Neural progenitor cell (in vitro differentiated cells): ENCODE results near the gene RNF115. TPM values are rescaled to one million over a fixed set of nuclear protein-coding genes. Genes with fewer than 3 reads are reported as not detected.

ENCODE experiments used
- DNase-seq: peaks from one replicate; pipeline ENCODE4 v3.0.0-alpha.2; 2016; ENCODE audit warnings: low spot score
- H2AFZ ChIP-seq: fragments of 200-600 bp; sonication (generic); replicated peaks from 2 replicates; pipeline ENCODE4 v1.6.1; 2016; ENCODE audit warnings: antibody characterized with exemption
- H3F3A ChIP-seq: fragments of 200-600 bp; sonication (generic); 2 replicates; pipeline ENCODE4 v1.6.1; 2016; ENCODE audit warnings: antibody characterized with exemption, low read depth
- H3K27ac ChIP-seq: fragments of 200-600 bp; sonication (generic); 2 replicates; pipeline ENCODE4 v1.5.1; 2016; ENCODE audit warnings: mild to moderate bottlenecking
- H3K27me3 ChIP-seq: fragments of 200-600 bp; sonication (generic); 2 replicates; pipeline ENCODE4 v1.6.1; 2016; ENCODE audit warnings: mild to moderate bottlenecking, moderate library complexity
- H3K36me3 ChIP-seq: fragments of 200-600 bp; sonication (generic); 2 replicates; pipeline ENCODE4 v1.5.1; 2016
- H3K4me1 ChIP-seq: fragments of 200-600 bp; sonication (generic); 2 replicates; pipeline ENCODE4 v1.6.1; 2016; ENCODE audit warnings: mixed run types
- H3K4me2 ChIP-seq: fragments of 200-600 bp; sonication (generic); 2 replicates; pipeline ENCODE4 v1.6.1; 2016
- H3K4me3 ChIP-seq: fragments of 200-600 bp; sonication (generic); 2 replicates; pipeline ENCODE4 v1.5.1; 2016
- H3K79me2 ChIP-seq: fragments of 200-600 bp; sonication (generic); 2 replicates; pipeline ENCODE4 v1.6.1; 2016; ENCODE audit warnings: low read depth
- H3K9ac ChIP-seq: fragments of 200-600 bp; sonication (generic); 2 replicates; pipeline ENCODE4 v1.6.1; 2016
- H3K9me3 ChIP-seq: fragments of 200-600 bp; sonication (generic); 2 replicates; pipeline ENCODE4 v1.5.1; 2016; ENCODE audit warnings: low read depth
- H4K20me1 ChIP-seq: fragments of 200-600 bp; sonication (generic); 2 replicates; pipeline ENCODE4 v1.6.1; 2016; ENCODE audit warnings: low read depth
- H3K27ac Mint-ChIP-seq: 3 replicates; pipeline ENCODE4 v1.8.0; 2021; ENCODE audit warnings: mixed read lengths
- H3K27me3 Mint-ChIP-seq: 2 replicates; pipeline ENCODE4 v1.8.0; 2022; ENCODE audit warnings: low read depth, mild to moderate bottlenecking, inconsistent platforms, moderate library complexity, mixed read lengths; ENCODE audit not compliant: insufficient read depth
- H3K36me3 Mint-ChIP-seq: 3 replicates; pipeline ENCODE4 v1.8.0; 2021; ENCODE audit warnings: mixed read lengths
- H3K4me1 Mint-ChIP-seq: 3 replicates; pipeline ENCODE4 v1.8.0; 2021; ENCODE audit warnings: mixed read lengths
- H3K4me3 Mint-ChIP-seq: 3 replicates; pipeline ENCODE4 v1.8.0; 2021; ENCODE audit warnings: mild to moderate bottlenecking, moderate library complexity, mixed read lengths
- H3K9me3 Mint-ChIP-seq: 3 replicates; pipeline ENCODE4 v1.8.0; 2020; ENCODE audit warnings: mixed read lengths
- EZH2 ChIP-seq: fragments of 200-600 bp; sonication (generic); IDR thresholded peaks from 2 replicates; pipeline ENCODE4 v1.6.1; 2017; ENCODE audit warnings: antibody characterized with exemption, mild to moderate bottlenecking, moderate library complexity
- EZH2phosphoT487 ChIP-seq: fragments of 200-600 bp; sonication (generic); IDR thresholded peaks from 2 replicates; pipeline ENCODE4 v1.6.1; 2017; ENCODE audit warnings: antibody characterized with exemption
- microRNA-seq: library from miRNA; unstranded; fragments of <30 nt; microRNA quantifications from one replicate; pipeline ENCODE4, GENCODE V29; 2016
- small RNA-seq: library from RNA; depleted of rRNA; stranded (forward); fragments of <200 nt; gene quantifications from one replicate; pipeline ENCODE3, GENCODE V24; 2015
- total RNA-seq: library from RNA; depleted of rRNA; stranded (reverse); fragments of >200 nt; gene quantifications from 2 replicates; pipeline ENCODE4 v1.2.3, GENCODE V29; 2015; ENCODE audit warnings: low replicate concordance
- TF ChIP-seq, protein P1 (sequence below): fragments of 200-600 bp; sonication (generic); IDR thresholded peaks from 2 replicates; pipeline ENCODE4 v1.5.1; 2017; ENCODE audit warnings: antibody characterized with exemption, mild to moderate bottlenecking

The RNF115 gene
- total RNA-seq, 1 donor from 2014 or later, result 12.9 TPM

DNA sequence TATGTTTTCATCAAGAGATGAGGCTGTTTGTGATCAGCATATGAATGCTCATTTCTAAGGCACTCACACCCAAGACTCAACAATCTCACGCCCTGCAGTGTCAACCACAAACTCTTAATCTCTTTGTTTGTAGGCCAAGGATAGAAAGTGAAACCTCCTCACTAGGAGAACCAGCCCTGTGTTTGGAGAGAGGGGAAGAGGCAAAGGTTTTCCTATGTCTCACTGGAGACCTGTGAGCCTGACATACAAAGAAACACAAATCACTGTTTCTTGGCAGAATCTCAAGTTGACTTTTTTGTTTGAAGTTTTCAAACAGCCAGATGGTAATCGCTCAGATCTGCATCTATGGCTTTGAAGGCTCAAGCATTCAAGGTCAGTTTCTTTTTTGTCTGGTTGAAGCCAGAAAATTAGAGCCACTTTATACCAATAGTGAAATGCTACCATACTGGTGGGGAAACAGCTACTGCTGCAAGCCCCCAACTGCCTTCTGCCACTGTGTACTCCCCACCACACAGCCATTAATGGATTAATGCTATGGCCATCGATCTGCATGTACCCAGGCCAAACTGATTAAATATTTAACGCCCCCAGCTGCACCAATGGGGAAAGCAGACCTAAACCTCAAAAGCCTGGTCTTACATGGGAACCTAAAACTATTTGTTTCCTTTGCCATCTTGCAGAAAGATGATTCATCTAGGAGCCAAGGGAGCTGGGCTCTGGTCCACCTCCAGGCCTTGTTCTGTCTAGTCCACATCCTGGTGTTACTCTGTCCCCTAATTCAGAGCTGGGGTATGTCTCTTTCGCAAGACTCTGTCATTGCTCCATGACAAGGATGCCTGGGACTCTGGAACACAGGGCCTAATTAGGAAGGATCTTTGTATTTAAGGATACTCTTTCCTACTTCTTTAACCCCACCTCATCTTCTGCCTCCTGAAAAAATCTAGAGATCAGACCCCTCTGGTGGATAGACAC, 133.0 kb downstream of the RNF115 start:
- H4K20me1 ChIP-seq, result no peaks in the 10 kb centered on the region
- peaks cover 8% of the 10 kb centered on the region for H3K27me3 Mint-ChIP-seq
- no peaks in the 10 kb centered on the region for H3K79me2 ChIP-seq
- H3K9ac ChIP-seq, result no peak overlapping the region
- no peak for DNase-seq
- H3K4me1 Mint-ChIP-seq, result no peaks in the 10 kb centered on the region
- no peaks in the 10 kb centered on the region for H3K4me1 ChIP-seq
- no peaks in the 10 kb centered on the region for H3F3A ChIP-seq
- H3K27ac Mint-ChIP-seq, result no peak overlapping the region
- H2AFZ ChIP-seq, result no peak overlapping the region
- no peaks in the 10 kb centered on the region for H3K9me3 ChIP-seq
- no peak overlapping the region for H3K4me3 ChIP-seq
- peaks cover 2% of the 10 kb centered on the region for H3K9me3 Mint-ChIP-seq
- H3K4me3 Mint-ChIP-seq, result no peak overlapping the region
- no peaks in the 10 kb centered on the region for H3K36me3 ChIP-seq
- TF ChIP-seq EZH2phosphoT487, result no peak
- TF ChIP-seq, protein P1, sequence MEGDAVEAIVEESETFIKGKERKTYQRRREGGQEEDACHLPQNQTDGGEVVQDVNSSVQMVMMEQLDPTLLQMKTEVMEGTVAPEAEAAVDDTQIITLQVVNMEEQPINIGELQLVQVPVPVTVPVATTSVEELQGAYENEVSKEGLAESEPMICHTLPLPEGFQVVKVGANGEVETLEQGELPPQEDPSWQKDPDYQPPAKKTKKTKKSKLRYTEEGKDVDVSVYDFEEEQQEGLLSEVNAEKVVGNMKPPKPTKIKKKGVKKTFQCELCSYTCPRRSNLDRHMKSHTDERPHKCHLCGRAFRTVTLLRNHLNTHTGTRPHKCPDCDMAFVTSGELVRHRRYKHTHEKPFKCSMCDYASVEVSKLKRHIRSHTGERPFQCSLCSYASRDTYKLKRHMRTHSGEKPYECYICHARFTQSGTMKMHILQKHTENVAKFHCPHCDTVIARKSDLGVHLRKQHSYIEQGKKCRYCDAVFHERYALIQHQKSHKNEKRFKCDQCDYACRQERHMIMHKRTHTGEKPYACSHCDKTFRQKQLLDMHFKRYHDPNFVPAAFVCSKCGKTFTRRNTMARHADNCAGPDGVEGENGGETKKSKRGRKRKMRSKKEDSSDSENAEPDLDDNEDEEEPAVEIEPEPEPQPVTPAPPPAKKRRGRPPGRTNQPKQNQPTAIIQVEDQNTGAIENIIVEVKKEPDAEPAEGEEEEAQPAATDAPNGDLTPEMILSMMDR, result no peak
- TF ChIP-seq EZH2, result no peak
- H3K27me3 ChIP-seq, result no peaks in the 10 kb centered on the region
- no peak overlapping the region for H3K4me2 ChIP-seq
- no peaks in the 10 kb centered on the region for H3K36me3 Mint-ChIP-seq
- H3K27ac ChIP-seq, result no peak overlapping the region

DNA sequence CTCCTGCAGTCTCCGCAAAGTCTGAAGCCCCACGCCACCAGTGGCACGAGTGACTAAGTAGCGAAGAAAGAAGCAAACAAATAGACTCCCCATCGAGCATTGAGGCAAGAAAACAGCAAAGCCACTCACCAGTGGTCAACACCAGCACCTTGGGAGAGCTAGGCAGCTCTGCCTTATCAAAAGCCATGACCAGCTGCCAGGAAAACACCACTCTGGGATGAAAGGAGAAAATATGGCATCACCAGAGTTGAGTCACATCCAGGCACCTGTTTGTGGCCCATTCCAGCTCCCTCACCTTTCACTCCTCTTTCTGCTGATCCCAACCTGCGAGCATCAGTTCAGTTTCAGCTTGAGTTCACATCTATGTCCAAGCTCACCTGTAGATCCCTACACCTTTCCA, 134.0 kb downstream of the RNF115 start:
- Histone ChIP-seq H4K20me1 (no peaks in the 10 kb centered on the region), H3K27ac (no peak overlapping the region), H3K4me1 (no peaks in the 10 kb centered on the region), H3K4me3 (no peak overlapping the region), H2AFZ (no peak overlapping the region), H3K36me3 (no peaks in the 10 kb centered on the region), H3K9me3 (no peaks in the 10 kb centered on the region), H3K79me2 (no peaks in the 10 kb centered on the region), H3K9ac (no peak overlapping the region), H3K4me2 (no peak overlapping the region), H3K27me3 (no peaks in the 10 kb centered on the region), H3F3A (no peaks in the 10 kb centered on the region)
- DNase-seq, result no peak
- TF ChIP-seq EZH2 (no peak), EZH2phosphoT487 (no peak)
- TF ChIP-seq, protein P1, result no peak
- Mint-ChIP-seq H3K4me1 (no peaks in the 10 kb centered on the region), H3K27me3 (peaks cover 5% of the 10 kb centered on the region), H3K9me3 (peaks cover 2% of the 10 kb centered on the region), H3K27ac (no peak overlapping the region), H3K36me3 (no peaks in the 10 kb centered on the region), H3K4me3 (no peak overlapping the region)

DNA sequence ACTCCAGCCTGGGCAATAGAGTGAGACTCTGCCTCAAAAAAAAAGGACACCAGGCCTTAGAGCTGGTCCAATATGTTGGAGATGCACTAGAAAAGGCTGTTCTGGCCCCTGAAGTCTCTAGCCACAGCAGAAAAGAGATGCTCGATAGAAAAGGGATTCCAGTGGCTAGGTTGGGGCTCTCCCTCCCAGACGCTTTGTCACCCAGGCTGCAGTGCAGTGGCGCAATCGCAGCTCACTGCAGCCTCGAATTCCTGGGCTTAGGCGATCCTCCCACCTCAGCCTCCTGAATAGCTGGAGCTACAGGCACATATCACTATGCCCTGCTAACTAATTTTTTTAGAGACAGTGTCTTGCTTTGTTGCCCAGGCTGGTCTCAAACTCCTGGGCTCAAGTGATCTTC, 135.0 kb downstream of the RNF115 start:
- Mint-ChIP-seq H3K27me3 (peaks cover 5% of the 10 kb centered on the region), H3K9me3 (no peaks in the 10 kb centered on the region), H3K27ac (no peak overlapping the region), H3K36me3 (no peaks in the 10 kb centered on the region), H3K4me3 (no peak overlapping the region), H3K4me1 (no peaks in the 10 kb centered on the region)
- H3F3A ChIP-seq, result no peaks in the 10 kb centered on the region
- no peak overlapping the region for H3K9ac ChIP-seq
- H3K9me3 ChIP-seq, result no peaks in the 10 kb centered on the region
- H3K4me2 ChIP-seq, result no peak overlapping the region
- DNase-seq, result no peak
- no peak for TF ChIP-seq EZH2phosphoT487
- no peaks in the 10 kb centered on the region for H3K4me1 ChIP-seq
- no peak overlapping the region for H3K27ac ChIP-seq
- no peaks in the 10 kb centered on the region for H3K79me2 ChIP-seq
- H3K4me3 ChIP-seq, result no peak overlapping the region
- no peaks in the 10 kb centered on the region for H3K36me3 ChIP-seq
- no peak overlapping the region for H2AFZ ChIP-seq
- no peaks in the 10 kb centered on the region for H3K27me3 ChIP-seq
- H4K20me1 ChIP-seq, result no peaks in the 10 kb centered on the region

Small RNA genes within 50 kb of the gene (microRNA-seq; reads per million reads assigned to microRNA genes)
- not detected for gene MIR6736

Small RNA genes within 50 kb of the gene (small RNA-seq; reads per million reads assigned to genes)
- gene MIR6736, result not detected

Other genes starting within 250 kb of the RNF115 start
- 46.9 and 72.7 TPM in 2 replicates for gene GPR89A, start 216.1 kb downstream of the RNF115 start, total RNA-seq
- gene PDZK1, start 116.7 kb downstream of the RNF115 start, total RNA-seq, result 0.28 and 0.50 TPM in 2 replicates
- gene CD160, start 104.6 kb downstream of the RNF115 start, total RNA-seq, result not detected in 2 replicates
- gene POLR3C, start 105 bp upstream of the RNF115 start, total RNA-seq, result 15.6 and 29.5 TPM in 2 replicates
- 5.9 and 11.9 TPM in 2 replicates for gene NUDT17, start 21.5 kb upstream of the RNF115 start, total RNA-seq
- gene PIAS3, start 35.0 kb upstream of the RNF115 start, total RNA-seq, result 15.7 and 33.7 TPM in 2 replicates
- 1.1 and 1.9 TPM in 2 replicates for gene ANKRD35, start 61.8 kb upstream of the RNF115 start, total RNA-seq
- gene ITGA10, start 86.0 kb upstream of the RNF115 start, total RNA-seq, result 0.06 and 0.15 TPM in 2 replicates
- gene PEX11B, start 94.6 kb upstream of the RNF115 start, total RNA-seq, result 15.0 and 16.6 TPM in 2 replicates
- gene RBM8A, start 103.4 kb upstream of the RNF115 start, total RNA-seq, result 242 and 320 TPM in 2 replicates
- gene LIX1L, start 133.9 kb upstream of the RNF115 start, total RNA-seq, result 12.5 and 13.6 TPM in 2 replicates
- gene ANKRD34A, start 140.5 kb upstream of the RNF115 start, total RNA-seq, result 0.06 and 0.28 TPM in 2 replicates
- 11.1 and 12.0 TPM in 2 replicates for gene POLR3GL, start 140.6 kb upstream of the RNF115 start, total RNA-seq
- gene TXNIP, start 172.5 kb upstream of the RNF115 start, total RNA-seq, result 177 and 213 TPM in 2 replicates
- gene HJV, start 197.6 kb upstream of the RNF115 start, total RNA-seq, result not detected in 2 replicates